GM12801 (cell line): ENCODE data around the gene C1QTNF3.

Experiments used
- TF ChIP-seq, protein P1 (sequence below): IDR thresholded peaks from one replicate; pipeline ENCODE4 v1.5.1; 2011; ENCODE audit warnings: control low read depth; ENCODE audit not compliant: insufficient read length; ENCODE audit errors: extremely low read depth

C1QTNF3 gene

DNA sequence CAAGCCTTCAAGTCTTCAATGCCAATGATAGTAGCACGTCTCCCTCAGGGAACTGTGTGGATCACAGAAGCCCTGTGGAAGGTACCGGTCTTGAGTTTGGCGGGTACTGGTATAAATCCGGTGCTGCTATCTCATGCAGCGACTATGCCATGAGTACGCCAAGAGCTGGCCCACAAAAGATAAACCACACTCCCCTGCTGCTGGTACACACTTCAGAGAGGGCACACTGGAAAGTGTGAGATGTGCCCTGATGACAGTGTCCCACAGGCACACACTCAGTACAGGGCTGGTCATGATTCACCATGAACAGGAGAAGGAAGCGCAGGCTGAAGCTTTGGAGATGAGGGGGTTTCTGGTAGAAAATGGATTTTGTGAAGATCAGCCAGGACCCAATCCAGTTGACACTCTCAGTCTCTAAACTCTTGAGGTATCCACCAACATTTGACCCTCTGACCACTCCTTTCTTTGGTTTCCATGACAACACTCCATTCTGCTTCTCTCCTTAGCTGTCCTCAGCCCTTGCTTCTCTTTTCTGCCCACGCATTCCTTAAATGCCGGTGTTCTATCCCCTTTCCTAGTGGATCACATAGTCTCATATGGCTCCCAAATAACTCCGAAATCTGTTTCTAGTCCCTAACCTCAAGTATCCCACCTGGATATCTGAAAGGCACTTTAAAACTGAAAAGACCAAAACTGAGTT, 40.2 kb downstream of the C1QTNF3 start:
- TF ChIP-seq, protein P1, sequence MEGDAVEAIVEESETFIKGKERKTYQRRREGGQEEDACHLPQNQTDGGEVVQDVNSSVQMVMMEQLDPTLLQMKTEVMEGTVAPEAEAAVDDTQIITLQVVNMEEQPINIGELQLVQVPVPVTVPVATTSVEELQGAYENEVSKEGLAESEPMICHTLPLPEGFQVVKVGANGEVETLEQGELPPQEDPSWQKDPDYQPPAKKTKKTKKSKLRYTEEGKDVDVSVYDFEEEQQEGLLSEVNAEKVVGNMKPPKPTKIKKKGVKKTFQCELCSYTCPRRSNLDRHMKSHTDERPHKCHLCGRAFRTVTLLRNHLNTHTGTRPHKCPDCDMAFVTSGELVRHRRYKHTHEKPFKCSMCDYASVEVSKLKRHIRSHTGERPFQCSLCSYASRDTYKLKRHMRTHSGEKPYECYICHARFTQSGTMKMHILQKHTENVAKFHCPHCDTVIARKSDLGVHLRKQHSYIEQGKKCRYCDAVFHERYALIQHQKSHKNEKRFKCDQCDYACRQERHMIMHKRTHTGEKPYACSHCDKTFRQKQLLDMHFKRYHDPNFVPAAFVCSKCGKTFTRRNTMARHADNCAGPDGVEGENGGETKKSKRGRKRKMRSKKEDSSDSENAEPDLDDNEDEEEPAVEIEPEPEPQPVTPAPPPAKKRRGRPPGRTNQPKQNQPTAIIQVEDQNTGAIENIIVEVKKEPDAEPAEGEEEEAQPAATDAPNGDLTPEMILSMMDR = no peak

DNA sequence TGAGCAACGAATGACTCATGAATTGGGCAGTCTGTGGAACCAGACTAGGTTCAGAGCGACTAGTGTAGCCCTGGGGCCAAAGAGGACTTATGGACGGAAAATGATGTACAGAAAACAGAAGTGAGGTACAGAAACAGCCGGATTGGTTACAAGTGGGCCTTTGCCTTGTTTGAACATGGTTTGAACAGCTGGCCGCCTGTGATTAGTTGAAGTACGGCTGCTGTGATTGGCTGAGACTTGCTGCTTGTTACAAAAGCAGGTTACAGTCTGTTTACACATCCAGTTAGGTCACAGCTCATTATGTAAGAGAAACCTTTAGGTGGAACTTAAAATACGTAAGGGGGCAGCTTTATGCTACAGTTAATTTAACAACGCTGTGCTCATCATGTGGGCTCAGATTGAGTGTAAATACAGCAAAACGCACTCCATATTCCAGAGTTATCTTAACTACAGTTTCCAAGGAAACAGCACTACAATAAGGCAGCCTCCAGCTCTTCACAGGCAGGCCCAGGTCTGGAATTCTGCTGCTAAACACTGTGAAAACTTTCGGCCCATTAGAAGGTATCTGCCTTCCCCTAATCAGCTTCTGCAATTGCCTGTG, 41.7 kb downstream of the C1QTNF3 start:
- TF ChIP-seq, protein P1 = no peak

DNA sequence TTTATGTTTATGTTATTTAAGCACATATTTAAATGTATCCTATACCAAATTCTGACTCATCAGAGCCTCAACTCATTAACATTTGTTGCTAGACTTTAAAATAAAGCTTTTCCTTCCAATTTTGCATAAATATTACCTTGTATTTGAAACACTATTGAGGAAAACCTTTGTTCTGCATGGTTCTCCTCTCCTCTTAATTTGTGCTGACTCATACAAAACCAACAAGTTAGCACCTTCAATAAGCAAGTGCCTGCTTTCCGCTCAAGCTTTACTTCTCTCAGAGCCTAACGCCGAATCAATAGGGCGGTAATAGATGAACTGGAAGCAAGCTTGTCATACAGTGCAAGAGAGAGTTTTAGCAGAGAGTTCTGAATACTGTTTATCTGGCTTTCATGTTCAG, 43.0 kb downstream of the C1QTNF3 start:
- TF ChIP-seq, protein P1 = no peak

DNA sequence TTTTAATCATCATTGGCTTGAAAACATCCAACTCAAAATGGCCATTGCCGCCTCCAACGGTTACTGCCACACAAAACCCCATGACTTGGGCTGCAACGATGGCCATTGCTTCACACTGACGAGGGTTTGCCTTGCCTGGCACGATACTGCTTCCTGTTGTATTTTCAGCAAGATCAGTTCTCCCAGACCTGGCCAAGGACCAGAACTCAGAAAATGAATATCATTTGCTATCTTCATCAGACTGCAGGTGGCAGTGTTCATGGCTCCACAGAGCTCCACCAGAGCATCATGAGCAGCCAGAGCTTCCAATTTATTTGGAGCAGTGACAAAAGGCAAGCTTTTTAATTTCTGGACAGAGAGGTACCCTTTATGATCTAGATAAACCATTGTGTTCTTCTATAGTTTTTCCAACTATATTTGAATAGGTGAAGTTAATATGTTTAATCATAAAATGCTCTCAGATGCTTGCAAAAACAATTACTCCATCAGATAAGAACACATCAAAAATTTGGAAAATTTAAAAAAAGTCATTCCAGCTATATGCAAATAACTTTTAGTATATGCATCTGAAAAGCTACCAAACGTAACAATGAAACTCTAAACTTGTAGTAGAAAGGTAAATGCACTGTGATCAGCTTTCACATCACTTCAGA, 45.6 kb downstream of the C1QTNF3 start:
- TF ChIP-seq, protein P1 = no peak

DNA sequence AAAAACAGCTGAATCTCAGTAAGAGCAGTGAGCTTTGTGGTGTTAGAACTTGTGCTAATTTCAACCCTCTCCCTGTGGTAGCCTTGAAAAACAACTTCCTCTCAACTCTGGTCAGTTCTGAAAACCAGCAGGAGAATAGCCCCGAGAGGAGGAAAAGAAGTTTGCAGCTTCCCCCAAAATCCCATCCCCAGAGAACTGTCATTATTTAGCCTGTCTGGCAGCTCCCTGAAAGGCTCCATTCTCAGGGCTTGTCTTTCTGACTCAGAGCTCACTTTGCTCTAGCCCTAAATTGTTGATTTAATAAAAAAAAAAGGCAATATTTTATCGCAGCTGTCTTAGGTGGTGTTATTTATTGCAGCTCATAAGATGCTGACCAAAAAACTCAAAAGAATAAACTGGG, 47.1 kb downstream of the C1QTNF3 start:
- TF ChIP-seq, protein P1 = no peak

GRCh38 chr5:33994845-33995244, 48.2 kb downstream of the C1QTNF3 start:
- TF ChIP-seq, protein P1 = no peak

GRCh38 chr5:33992864-33993263, 50.1 kb downstream of the C1QTNF3 start:
- TF ChIP-seq, protein P1 = no peak
